GM12878 (cell line): Measurements from ENCODE around the gene GCK.

Source experiments
- CEBPZ ChIP-seq: fragments of 150-350 bp; IDR thresholded peaks from 2 replicates; pipeline ENCODE4 v1.6.1; 2016; ENCODE audit warnings: low read depth, low read length
- CTCF ChIP-seq, 3 experiments: IDR thresholded peaks in 2 of 3; conservative IDR thresholded peaks in 1 of 3; 2 replicates each; pipeline ENCODE4 v1.5.1; 2011; ENCODE audit warnings: low read depth in 3 of 3, low read length in 3 of 3, mild to moderate bottlenecking in 3 of 3, control low read depth in 2 of 3, moderate library complexity in 2 of 3, inconsistent platforms in 1 of 3, mixed read lengths in 1 of 3; ENCODE audit not compliant: control insufficient read depth in 2 of 3, insufficient read depth in 1 of 3; ENCODE audit errors: extremely low read depth in 1 of 3
- E2F4 ChIP-seq: IDR thresholded peaks from 2 replicates; pipeline ENCODE4 v1.6.1; 2012; ENCODE audit warnings: low read depth, low read length, improper control_type of control experiment
- EP300 ChIP-seq, 2 experiments: fragments of 150-350 bp in 1 of 2; IDR thresholded peaks; 2 replicates each; pipeline ENCODE4 v1.6.1; 2011 to 2012; ENCODE audit warnings: low read depth in 2 of 2, low read length in 2 of 2, borderline replicate concordance in 1 of 2, improper control_type of control experiment in 1 of 2, inconsistent platforms in 1 of 2; ENCODE audit not compliant: control insufficient read depth in 1 of 2
- FOS ChIP-seq: IDR thresholded peaks from 3 replicates; pipeline ENCODE4 v1.6.1; 2011; ENCODE audit warnings: borderline replicate concordance; ENCODE audit not compliant: insufficient read length; ENCODE audit errors: extremely low read depth
- JUND ChIP-seq: IDR thresholded peaks from 2 replicates; pipeline ENCODE4 v1.6.1; 2012; ENCODE audit warnings: low read depth, mild to moderate bottlenecking, low read length, improper control_type of control experiment, moderate library complexity
- POLR2A ChIP-seq: IDR thresholded peaks from 2 replicates; pipeline ENCODE4 v1.6.1; 2011; ENCODE audit warnings: low read depth, mild to moderate bottlenecking, low read length
- RCOR1 ChIP-seq: conservative IDR thresholded peaks from 2 replicates; pipeline ENCODE4 v1.6.1; 2012; ENCODE audit warnings: low read depth, low read length, improper control_type of control experiment
- SIN3A ChIP-seq: IDR thresholded peaks from 2 replicates; pipeline ENCODE4 v1.6.1; 2012; ENCODE audit warnings: low read depth, low read length, improper control_type of control experiment

- TF ChIP-seq RCOR1 (no peak), CEBPZ (no peak), E2F4 (no peak), SIN3A (no peak), JUND (no peak), EP300 (IDR thresholded peaks at IDR 0.05; ENCODE audit: borderline replicate concordance in 1 of 2, control insufficient read depth in 1 of 2, low read depth in 2 of 2, low read length in 2 of 2) (no peak), POLR2A (no peak), FOS (no peak), CTCF (IDR thresholded peaks at IDR 0.05 in 2 of 3, conservative IDR thresholded peaks at IDR 0.05 in 1 of 3; ENCODE audit: control insufficient read depth in 2 of 3, extremely low read depth in 1 of 3, insufficient read depth in 1 of 3, low read depth in 3 of 3, low read length in 3 of 3) (no peak)
Measured at GRCh38 chr7:44232901-44233715, 43.9 kb upstream of the GCK start.
